ENCODE results near the gene ITSN2. TPM values are rescaled to one million over a fixed set of nuclear protein-coding genes. Genes with fewer than 3 reads are reported as not detected.
A peak's percentile ranks its signal among the peaks of the same experiment; 100 is the strongest.

Gene ITSN2
- total RNA-seq, 2 donors from 2014 or later = 32.9 to 61.0 TPM

- ATAC-seq (peak; percentile 96), DNase-seq (peak; percentile 82 to 87 (median 85))
- Histone ChIP-seq H3K27me3 (no peaks in the 10 kb centered on the region), H3K36me3 (replicated peaks in 1 of 2; ENCODE audit: insufficient read depth in 1 of 2, low read depth in 2 of 2) (peaks cover 0 to 1% of the 10 kb centered on the region in 2 donors), H3K4me1 (peaks cover 62% of the 10 kb centered on the region), H3K27ac (peak overlapping the region; percentile 13 to 81 (median 74)), H3K4me3 (no peak overlapping the region), H3K9me3 (no peaks in the 10 kb centered on the region)
- TF ChIP-seq POLR2A (IDR thresholded peaks at IDR 0.05) (peak in 1 of 3 donors; percentile 17), CTCF (IDR thresholded peaks at IDR 0.05) (no peak)
- intact Hi-C loops (cut with DNase I) = no loop called here
These were observed 42.8 kb downstream of the ITSN2 start for GRCh38 chr2:24317491-24317920.

- no peak overlapping the region for H3K4me3 ChIP-seq
- intact Hi-C loops (cut with DNase I) = no loop called here
- H3K27me3 ChIP-seq = no peaks in the 10 kb centered on the region
- ATAC-seq (no peak), DNase-seq (no peak)
- 49 to 66% methylated on average over 3 of the region's 3 CpGs for WGBS, 2 donors
- H3K9me3 ChIP-seq = no peaks in the 10 kb centered on the region
- TF ChIP-seq POLR2A (IDR thresholded peaks at IDR 0.05) (no peak), CTCF (IDR thresholded peaks at IDR 0.05) (no peak)
- H3K4me1 ChIP-seq = peaks cover 52% of the 10 kb centered on the region
- H3K27ac ChIP-seq = peak overlapping the region; percentile 28 to 77 (median 60)
- peaks cover 0 to 3% of the 10 kb centered on the region in 2 donors for H3K36me3 ChIP-seq (replicated peaks in 1 of 2; ENCODE audit: insufficient read depth in 1 of 2, low read depth in 2 of 2)
These were observed 44.7 kb downstream of the ITSN2 start for GRCh38 chr2:24315669-24316068.

GRCh38 chr2:24313744-24314632, 46.3 kb downstream of the ITSN2 start:
- Histone ChIP-seq H3K27ac (peak overlapping the region in 1 of 4 donors; percentile 77), H3K36me3 (replicated peaks in 1 of 2; ENCODE audit: insufficient read depth in 1 of 2, low read depth in 2 of 2) (peaks cover 0 to 7% of the 10 kb centered on the region in 2 donors), H3K4me1 (peaks cover 52% of the 10 kb centered on the region), H3K4me3 (no peak overlapping the region), H3K27me3 (no peaks in the 10 kb centered on the region), H3K9me3 (no peaks in the 10 kb centered on the region)
- TF ChIP-seq CTCF (IDR thresholded peaks at IDR 0.05) (no peak), POLR2A (IDR thresholded peaks at IDR 0.05) (no peak)
- intact Hi-C loops (cut with DNase I) = no loop called here
- WGBS, 2 donors = 79 to 91% methylated on average over 5 of the region's 5 CpGs
- no peak for ATAC-seq
- no peak for DNase-seq

- 80 to 96% methylated on average over 2 of the region's 2 CpGs for WGBS, 2 donors
- H3K4me3 ChIP-seq = no peak overlapping the region
- H3K9me3 ChIP-seq = no peaks in the 10 kb centered on the region
- H3K4me1 ChIP-seq = peaks cover 28% of the 10 kb centered on the region
- H3K36me3 ChIP-seq (replicated peaks in 1 of 2; ENCODE audit: insufficient read depth in 1 of 2, low read depth in 2 of 2) = peaks cover 0 to 15% of the 10 kb centered on the region in 2 donors
- intact Hi-C loops (cut with DNase I) = no loop called here
- DNase-seq = no peak
- TF ChIP-seq CTCF (IDR thresholded peaks at IDR 0.05) = no peak
- no peak for TF ChIP-seq POLR2A (IDR thresholded peaks at IDR 0.05)
- no peak for ATAC-seq
- no peak overlapping the region for H3K27ac ChIP-seq
- H3K27me3 ChIP-seq = no peaks in the 10 kb centered on the region
These were observed 52.4 kb downstream of the ITSN2 start for GRCh38 chr2:24307961-24308360.

Measured in body of pancreas (tissue), 4 donors.